ENCODE measurements around the gene ZDHHC14.
"Not testable (repeated sequence)": the region's sequence is repeated elsewhere in the genome, so short reads cannot be mapped to it uniquely, and the experiment has no call there.

Gene ZDHHC14

GRCh38 chr6:157699777-157700636 is 319.0 kb downstream of the ZDHHC14 start:
- TF ChIP-seq CTCF (IDR thresholded peaks at IDR 0.05; ENCODE audit: low read length), result no peak
- TF ChIP-seq EZH2phosphoT487 (IDR thresholded peaks at IDR 0.05; ENCODE audit: low read length), result no peak
- TF ChIP-seq EZH2 (optimal IDR thresholded peaks at IDR 0.05; ENCODE audit: low read depth, low read length), result no peak
- no peak overlapping the region for H3K27ac ChIP-seq (ENCODE audit: low read length)
- no peaks in the 10 kb centered on the region for H4K20me1 ChIP-seq (ENCODE audit: insufficient read depth, low read length)
- H3K4me1 ChIP-seq (ENCODE audit: low read length), result no peaks in the 10 kb centered on the region
- no peaks in the 10 kb centered on the region for H3K36me3 ChIP-seq (replicated peaks; ENCODE audit: insufficient read depth, low read length)
- H3K9ac ChIP-seq (ENCODE audit: low read length), result no peak overlapping the region
- H3K9me2 ChIP-seq (replicated peaks; ENCODE audit: insufficient read depth, low read length), result no peaks in the 10 kb centered on the region
- no peak overlapping the region for H3K4me2 ChIP-seq (ENCODE audit: low read depth, low read length)
- H2AFZ ChIP-seq (ENCODE audit: low read length), result no peak overlapping the region
- H3K4me3 ChIP-seq (ENCODE audit: low read length), result no peak overlapping the region
- no peaks in the 10 kb centered on the region for H3K79me2 ChIP-seq (ENCODE audit: low read length)
- no peaks in the 10 kb centered on the region for H3K27me3 ChIP-seq (replicated peaks; ENCODE audit: insufficient read depth, low read length)
- H3K9me3 ChIP-seq (replicated peaks; ENCODE audit: insufficient read depth, low read length), result no peaks in the 10 kb centered on the region
- H3F3A ChIP-seq (ENCODE audit: insufficient read depth, low read length), result no peaks in the 10 kb centered on the region
- peak; percentile 6 for DNase-seq

- not testable (repeated sequence) for H3K4me2 ChIP-seq (ENCODE audit: low read depth, low read length); H3K9me2 ChIP-seq (replicated peaks; ENCODE audit: insufficient read depth, low read length); H3K4me3 ChIP-seq (ENCODE audit: low read length); H4K20me1 ChIP-seq (ENCODE audit: insufficient read depth, low read length); H3K9ac ChIP-seq (ENCODE audit: low read length); H3K36me3 ChIP-seq (replicated peaks; ENCODE audit: insufficient read depth, low read length); H3K79me2 ChIP-seq (ENCODE audit: low read length); DNase-seq; H2AFZ ChIP-seq (ENCODE audit: low read length); H3K4me1 ChIP-seq (ENCODE audit: low read length); H3K27me3 ChIP-seq (replicated peaks; ENCODE audit: insufficient read depth, low read length); H3K27ac ChIP-seq (ENCODE audit: low read length); H3F3A ChIP-seq (ENCODE audit: insufficient read depth, low read length); H3K9me3 ChIP-seq (replicated peaks; ENCODE audit: insufficient read depth, low read length)
Observed at GRCh38 chr6:157706351-157706750, 325.4 kb downstream of the ZDHHC14 start.

- H3K9me3 ChIP-seq (replicated peaks; ENCODE audit: insufficient read depth, low read length), result no peaks in the 10 kb centered on the region
- no peaks in the 10 kb centered on the region for H3K9me2 ChIP-seq (replicated peaks; ENCODE audit: insufficient read depth, low read length)
- peaks cover 5% of the 10 kb centered on the region for H3F3A ChIP-seq (ENCODE audit: insufficient read depth, low read length)
- TF ChIP-seq EZH2 (optimal IDR thresholded peaks at IDR 0.05; ENCODE audit: low read depth, low read length), result no peak
- TF ChIP-seq CTCF (IDR thresholded peaks at IDR 0.05; ENCODE audit: low read length), result no peak
- TF ChIP-seq EZH2phosphoT487 (IDR thresholded peaks at IDR 0.05; ENCODE audit: low read length), result no peak
- no peak overlapping the region for H3K4me2 ChIP-seq (ENCODE audit: low read depth, low read length)
- peaks cover 10% of the 10 kb centered on the region for H3K4me1 ChIP-seq (ENCODE audit: low read length)
- H3K27me3 ChIP-seq (replicated peaks; ENCODE audit: insufficient read depth, low read length), result no peaks in the 10 kb centered on the region
- DNase-seq, result no peak
- H3K9ac ChIP-seq (ENCODE audit: low read length), result no peak overlapping the region
- H3K36me3 ChIP-seq (replicated peaks; ENCODE audit: insufficient read depth, low read length), result no peaks in the 10 kb centered on the region
- H3K27ac ChIP-seq (ENCODE audit: low read length), result no peak overlapping the region
- H2AFZ ChIP-seq (ENCODE audit: low read length), result no peak overlapping the region
- no peaks in the 10 kb centered on the region for H3K79me2 ChIP-seq (ENCODE audit: low read length)
- H3K4me3 ChIP-seq (ENCODE audit: low read length), result no peak overlapping the region
- no peaks in the 10 kb centered on the region for H4K20me1 ChIP-seq (ENCODE audit: insufficient read depth, low read length)
Observed at GRCh38 chr6:157706883-157707282, 325.9 kb downstream of the ZDHHC14 start.

- DNase-seq, result no peak
- Histone ChIP-seq H3K4me3 (ENCODE audit: low read length) (no peak overlapping the region), H3K27me3 (replicated peaks; ENCODE audit: insufficient read depth, low read length) (no peaks in the 10 kb centered on the region), H4K20me1 (ENCODE audit: insufficient read depth, low read length) (no peaks in the 10 kb centered on the region), H3F3A (ENCODE audit: insufficient read depth, low read length) (peaks cover 5% of the 10 kb centered on the region), H3K36me3 (replicated peaks; ENCODE audit: insufficient read depth, low read length) (no peaks in the 10 kb centered on the region), H3K4me1 (ENCODE audit: low read length) (peaks cover 10% of the 10 kb centered on the region), H2AFZ (ENCODE audit: low read length) (no peak overlapping the region), H3K79me2 (ENCODE audit: low read length) (no peaks in the 10 kb centered on the region), H3K9me3 (replicated peaks; ENCODE audit: insufficient read depth, low read length) (no peaks in the 10 kb centered on the region), H3K9ac (ENCODE audit: low read length) (no peak overlapping the region), H3K4me2 (ENCODE audit: low read depth, low read length) (no peak overlapping the region), H3K9me2 (replicated peaks; ENCODE audit: insufficient read depth, low read length) (no peaks in the 10 kb centered on the region), H3K27ac (ENCODE audit: low read length) (no peak overlapping the region)
- TF ChIP-seq CTCF (IDR thresholded peaks at IDR 0.05; ENCODE audit: low read length), result no peak
- TF ChIP-seq EZH2phosphoT487 (IDR thresholded peaks at IDR 0.05; ENCODE audit: low read length), result no peak
- no peak for TF ChIP-seq EZH2 (optimal IDR thresholded peaks at IDR 0.05; ENCODE audit: low read depth, low read length)
Observed at GRCh38 chr6:157707576-157707975, 326.6 kb downstream of the ZDHHC14 start.
